Prostate gland (tissue), 2 donors: ENCODE results near the gene SMCR8.

Experiments used
- CTCF ChIP-seq, 4 experiments: fragments of 200-600 bp in 2 of 4; fragments of 450-650 bp in 2 of 4; sonication (generic) in 2 of 4; IDR thresholded peaks; 1 replicate in 3 of 4; 2 replicates in 1 of 4; pipeline ENCODE4 v1.5.1; 2016 to 2019; ENCODE audit warnings: antibody characterized with exemption in 4 of 4, mild to moderate bottlenecking in 2 of 4, moderate library complexity in 2 of 4
- POLR2A ChIP-seq: fragments of 450-650 bp; IDR thresholded peaks from one replicate; pipeline ENCODE4 v1.6.1; 2016; ENCODE audit warnings: antibody characterized with exemption, mild to moderate bottlenecking
- POLR2AphosphoS5 ChIP-seq: sonication (generic); formaldehyde crosslinking; IDR thresholded peaks from one replicate; pipeline ENCODE4 v1.6.1; 2017; ENCODE audit warnings: antibody characterized with exemption

- no peak for TF ChIP-seq POLR2A
- TF ChIP-seq CTCF (IDR thresholded peaks at IDR 0.05) = no peak
- TF ChIP-seq POLR2AphosphoS5 = no peak
Measured at GRCh38 chr17:18370761-18371160, 55.7 kb downstream of the SMCR8 start.
